ENCODE results near the gene PRDM12.

The PRDM12 gene

GRCh38 chr9:130689937-130690700 lies 25.7 kb downstream of the PRDM12 start:
- DNase-seq (ENCODE audit: low read depth in 2 of 2): peak; percentile 86 to 88

GRCh38 chr9:130692321-130692720 lies 27.9 kb downstream of the PRDM12 start:
- no peak for DNase-seq (ENCODE audit: low read depth in 2 of 2)

DNA sequence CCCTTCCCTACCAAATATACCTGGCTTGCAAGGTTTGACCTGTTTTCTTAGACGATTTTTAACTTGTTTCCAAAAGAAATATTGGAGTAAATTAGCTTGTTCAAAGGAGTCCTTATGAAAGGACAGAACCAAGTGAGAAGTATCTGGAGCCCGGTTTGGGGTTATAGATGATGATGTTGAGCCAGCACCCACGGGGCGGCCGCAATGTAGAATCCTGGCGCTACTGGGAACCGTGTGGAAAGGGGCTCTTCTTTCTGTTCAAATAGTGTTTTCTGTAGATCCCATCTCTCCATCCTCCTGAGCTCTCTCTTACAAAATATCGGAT lies 28.7 kb downstream of the PRDM12 start:
- DNase-seq (ENCODE audit: low read depth in 2 of 2): no peak

- peak; percentile 97 for DNase-seq (ENCODE audit: low read depth in 2 of 2)
Observed at GRCh38 chr9:130693426-130694191, 29.2 kb downstream of the PRDM12 start, which contains the start of gene EXOSC2. Gene EXOSC2, plus strand, starts transcription at chr9:130693780. Its CDS starts 12 bp downstream, at chr9:130693792.

GRCh38 chr9:130694205-130694604 lies 29.8 kb downstream of the PRDM12 start:
- DNase-seq (ENCODE audit: low read depth in 2 of 2): no peak

DNA sequence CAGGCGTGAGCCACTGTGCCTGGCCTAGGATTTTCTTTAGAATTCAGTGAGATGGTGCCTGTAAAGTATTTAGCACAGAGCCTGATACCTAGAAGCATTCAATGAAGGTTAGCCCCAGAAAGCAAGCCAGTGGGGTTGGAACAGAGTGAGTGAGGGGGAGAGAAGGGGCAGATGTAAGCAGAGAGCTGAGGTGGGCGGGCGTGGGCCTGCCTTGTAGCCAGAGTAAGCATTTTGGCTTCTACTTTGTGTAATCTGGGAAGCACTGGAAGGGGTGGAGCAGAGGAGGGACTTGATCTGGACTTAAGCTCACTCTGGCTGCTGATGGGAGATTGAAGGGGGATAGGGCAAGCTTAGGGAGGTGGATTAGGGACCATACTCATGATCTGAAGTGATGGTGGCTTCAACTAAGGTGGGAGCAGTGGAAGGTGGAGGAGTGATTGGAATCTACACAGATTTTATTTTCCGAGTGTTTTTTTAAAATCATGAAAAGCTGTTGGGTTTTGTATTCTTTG lies 31.8 kb downstream of the PRDM12 start:
- no peak for DNase-seq (ENCODE audit: low read depth in 2 of 2)

GRCh38 chr9:130696996-130697395 lies 32.6 kb downstream of the PRDM12 start:
- no peak for DNase-seq (ENCODE audit: low read depth in 2 of 2)

- no peak for DNase-seq (ENCODE audit: low read depth in 2 of 2)
Observed at GRCh38 chr9:130698514-130698913, 34.1 kb downstream of the PRDM12 start.

- no peak for DNase-seq (ENCODE audit: low read depth in 2 of 2)
Observed at GRCh38 chr9:130699047-130699446, 34.7 kb downstream of the PRDM12 start.

DNA sequence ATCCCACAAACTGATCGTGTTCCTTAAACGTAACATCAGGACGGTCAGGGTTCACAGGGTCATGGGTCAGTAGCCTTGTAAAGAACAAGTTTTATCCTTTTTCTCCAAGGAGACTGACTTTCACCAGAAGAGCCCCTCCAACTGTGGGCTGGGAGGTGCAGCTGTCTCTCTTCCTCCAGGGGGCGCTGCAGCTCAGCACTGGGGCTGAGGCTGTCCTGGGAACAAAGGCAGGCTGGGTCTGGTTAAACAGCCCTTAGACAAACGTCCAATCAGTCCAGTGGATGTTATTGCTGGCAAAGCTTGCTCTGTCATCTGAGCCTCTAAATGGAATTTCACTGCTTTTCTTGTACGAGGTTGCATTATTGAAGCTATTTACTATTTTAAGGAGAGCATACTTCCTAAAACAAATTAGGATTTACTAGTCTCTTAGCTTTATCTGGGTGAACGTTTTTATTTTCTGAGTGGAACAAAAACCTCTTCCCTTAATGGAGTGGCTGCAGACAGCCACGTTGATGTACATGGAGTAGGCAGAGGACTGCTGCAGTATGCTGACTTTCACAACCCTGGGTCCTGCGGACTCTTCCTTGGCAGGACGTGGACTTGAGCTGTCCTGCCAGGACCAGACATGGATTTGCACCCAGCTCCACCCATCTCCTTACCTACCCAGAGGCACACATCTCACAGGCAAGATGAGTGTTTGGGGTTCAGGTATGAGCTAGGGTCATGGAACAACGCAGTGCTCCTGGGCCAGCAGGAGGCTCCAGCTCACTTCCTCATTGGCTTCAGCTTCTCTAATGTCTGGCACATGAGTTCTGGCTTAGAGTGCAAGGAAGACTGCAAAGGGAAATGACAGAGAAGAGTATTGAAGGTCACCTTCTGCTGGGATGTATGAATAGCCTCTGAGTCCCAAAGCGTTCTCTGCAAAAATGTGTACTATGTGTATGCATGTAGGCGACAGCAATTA lies 36.9 kb downstream of the PRDM12 start:
- DNase-seq (ENCODE audit: low read depth in 2 of 2): peak; percentile 40 to 42

GRCh38 chr9:130703501-130703900 lies 39.1 kb downstream of the PRDM12 start:
- DNase-seq (ENCODE audit: low read depth in 2 of 2): no peak

DNA sequence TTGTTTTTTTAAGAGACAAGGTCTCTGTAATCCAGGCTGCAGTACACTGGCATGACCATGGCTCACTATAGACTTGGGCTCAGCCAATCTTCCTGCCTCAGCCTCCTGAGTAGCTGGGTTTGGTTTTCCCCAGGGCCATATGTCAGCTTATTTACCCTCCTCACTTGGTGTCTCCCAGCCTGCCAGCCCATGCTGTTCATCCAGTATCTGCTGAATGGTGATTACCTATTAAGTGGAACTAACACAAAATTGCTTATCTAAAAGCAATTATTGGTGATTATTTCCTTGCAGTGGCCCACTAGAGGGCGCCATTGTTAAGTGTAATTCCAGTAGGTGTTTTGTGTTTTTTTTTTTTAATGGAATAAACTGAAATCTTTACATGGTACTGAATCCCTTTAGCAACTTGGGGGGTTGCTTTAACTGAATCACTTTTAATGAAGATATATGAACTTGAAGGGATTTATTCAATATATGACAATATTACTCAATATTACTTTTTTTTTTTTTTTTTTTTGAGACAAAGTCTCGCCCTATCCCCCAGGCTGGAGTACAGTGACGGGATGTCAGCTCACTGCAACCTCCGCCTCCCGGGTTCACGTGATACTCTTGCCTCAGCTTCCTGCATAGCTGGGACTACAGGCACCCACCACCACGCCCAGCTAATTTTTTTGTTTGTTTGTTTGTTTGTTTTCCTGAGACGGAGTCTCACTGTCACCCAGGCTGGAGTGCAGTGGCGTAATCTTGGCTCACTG lies 43.0 kb downstream of the PRDM12 start:
- DNase-seq (ENCODE audit: low read depth in 2 of 2): no peak

DNA sequence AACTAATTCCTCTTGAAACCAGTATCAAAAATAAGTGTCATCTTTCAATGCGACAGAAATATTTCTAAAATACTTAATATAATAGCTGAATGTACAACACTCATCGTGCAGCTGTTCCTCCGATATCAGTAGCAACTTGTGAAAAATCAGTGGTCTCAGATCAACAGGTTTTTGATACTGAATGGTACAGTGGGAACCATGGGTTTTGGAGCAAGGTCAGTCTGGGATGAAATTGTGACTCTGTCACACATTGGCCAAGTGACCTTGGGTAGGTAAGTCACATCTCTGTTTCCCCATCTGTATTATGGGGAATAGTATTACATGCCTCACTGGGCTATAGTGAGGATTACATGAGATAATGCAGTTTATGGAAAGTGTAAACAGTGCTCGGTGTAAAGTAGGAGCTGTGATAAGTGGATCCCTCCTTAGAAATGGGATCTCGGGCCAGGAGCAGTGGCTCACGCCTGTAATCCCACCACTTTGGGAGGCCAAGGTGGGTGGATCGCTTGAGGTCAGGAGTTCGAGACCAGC lies 46.5 kb downstream of the PRDM12 start:
- no peak for DNase-seq (ENCODE audit: low read depth in 2 of 2)

- DNase-seq (ENCODE audit: low read depth in 2 of 2): no peak
Observed at GRCh38 chr9:130711469-130711868, 47.1 kb downstream of the PRDM12 start.

GRCh38 chr9:130712564-130713285 lies 48.3 kb downstream of the PRDM12 start:
- DNase-seq (ENCODE audit: low read depth in 2 of 2): peak; percentile 95 to 97

DNA sequence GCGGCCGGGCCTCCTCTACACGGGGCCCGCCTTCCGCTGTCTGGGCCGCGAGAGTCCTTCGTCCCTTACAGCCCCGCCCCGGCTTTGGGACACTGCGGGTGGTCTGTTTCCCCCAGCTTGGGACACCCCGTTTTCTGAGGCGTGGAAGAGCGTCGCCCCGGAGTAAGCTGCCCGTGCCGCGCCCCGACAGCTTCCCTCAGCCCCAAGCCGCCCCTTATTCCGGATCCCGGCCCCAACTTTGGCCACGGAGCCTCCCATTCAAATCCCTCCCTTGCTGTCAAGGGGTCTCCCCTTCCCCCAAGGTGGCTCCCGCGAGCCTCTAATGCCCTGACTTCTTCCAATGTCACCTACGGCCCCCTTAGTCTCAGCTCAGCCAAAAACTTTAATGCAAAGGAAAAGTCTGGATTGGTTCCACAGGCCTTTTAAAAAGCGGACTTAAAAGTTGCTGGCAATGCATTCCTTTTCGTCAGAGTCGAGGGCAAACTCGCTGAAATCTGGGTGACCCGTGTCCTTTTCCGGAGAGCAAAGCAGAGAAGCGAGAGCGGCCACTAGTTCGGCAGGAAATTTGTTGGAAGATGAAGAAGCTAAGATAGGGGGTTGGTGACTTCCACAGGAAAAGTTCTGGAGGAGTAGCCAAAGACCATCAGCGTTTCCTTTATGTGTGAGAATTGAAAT lies 49.0 kb downstream of the PRDM12 start:
- DNase-seq (ENCODE audit: low read depth in 2 of 2): no peak

GRCh38 chr9:130714586-130715110 lies 50.3 kb downstream of the PRDM12 start:
- DNase-seq (ENCODE audit: low read depth in 2 of 2): no peak

DNA sequence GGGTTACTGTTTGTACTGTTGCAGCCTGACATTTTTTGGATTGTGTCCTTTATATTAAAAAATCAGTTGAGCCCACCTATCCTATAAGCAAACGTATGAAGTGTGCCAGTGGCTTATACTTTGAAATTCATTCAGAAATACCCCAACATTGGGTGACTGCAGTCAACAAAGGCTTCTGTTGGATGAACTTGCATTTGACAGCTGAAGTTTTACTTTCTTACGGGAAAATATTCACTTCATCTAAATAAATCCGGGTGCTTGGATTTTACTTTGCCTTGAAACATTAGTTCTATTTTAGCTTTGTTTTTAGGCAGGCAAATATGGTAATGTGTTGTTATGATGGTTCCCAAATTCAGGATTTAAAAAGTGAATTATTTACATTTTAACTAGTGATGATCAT lies 50.9 kb downstream of the PRDM12 start:
- DNase-seq (ENCODE audit: low read depth in 2 of 2): no peak

DNA sequence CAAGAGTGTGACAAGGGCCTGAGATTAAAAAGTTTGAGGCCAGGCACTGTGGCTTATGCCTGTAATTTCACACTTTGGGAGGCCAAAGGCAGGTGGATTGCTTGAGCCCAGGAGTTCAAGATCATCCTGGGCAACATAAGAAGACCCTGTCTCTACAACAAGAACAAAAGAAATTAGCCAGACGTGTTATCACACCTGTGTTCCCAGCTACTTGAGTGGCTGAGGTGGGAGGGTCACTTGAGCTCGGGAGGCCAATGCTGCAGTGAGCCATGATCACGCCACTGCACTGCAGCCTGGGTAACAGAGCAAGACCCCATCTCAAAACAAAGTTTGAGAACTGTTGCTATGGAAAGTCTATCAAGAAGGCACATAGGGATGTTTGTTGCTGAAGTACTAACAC lies 54.2 kb downstream of the PRDM12 start:
- no peak for DNase-seq (ENCODE audit: low read depth in 2 of 2)

Measured in fibroblast of skin of left biceps (primary cell).